Adrenal gland (tissue), 5 donors: Measurements from ENCODE around the gene FBLN5.

Source experiments
- POLR2A ChIP-seq, 2 donors: fragments of 450-650 bp; IDR thresholded peaks; one replicate each; pipeline ENCODE4 v1.6.1; 2017; ENCODE audit warnings: antibody characterized with exemption in 2 of 2, mild to moderate bottlenecking in 2 of 2, moderate library complexity in 1 of 2
- TF ChIP-seq, protein P1 (sequence below), 6 experiments: fragments of 450-650 bp in 4 of 6; fragments of 200-600 bp in 2 of 6; sonication (generic) in 1 of 6; IDR thresholded peaks; 1 replicate in 5 of 6; 2 replicates in 1 of 6; pipeline versions ENCODE4 v1.5.1 to v1.8.0; 2016 to 2021; ENCODE audit warnings: antibody characterized with exemption in 6 of 6, mild to moderate bottlenecking in 2 of 6, moderate library complexity in 1 of 6
- donor health status: DM: no; HTN: no; CAD: no.

DNA sequence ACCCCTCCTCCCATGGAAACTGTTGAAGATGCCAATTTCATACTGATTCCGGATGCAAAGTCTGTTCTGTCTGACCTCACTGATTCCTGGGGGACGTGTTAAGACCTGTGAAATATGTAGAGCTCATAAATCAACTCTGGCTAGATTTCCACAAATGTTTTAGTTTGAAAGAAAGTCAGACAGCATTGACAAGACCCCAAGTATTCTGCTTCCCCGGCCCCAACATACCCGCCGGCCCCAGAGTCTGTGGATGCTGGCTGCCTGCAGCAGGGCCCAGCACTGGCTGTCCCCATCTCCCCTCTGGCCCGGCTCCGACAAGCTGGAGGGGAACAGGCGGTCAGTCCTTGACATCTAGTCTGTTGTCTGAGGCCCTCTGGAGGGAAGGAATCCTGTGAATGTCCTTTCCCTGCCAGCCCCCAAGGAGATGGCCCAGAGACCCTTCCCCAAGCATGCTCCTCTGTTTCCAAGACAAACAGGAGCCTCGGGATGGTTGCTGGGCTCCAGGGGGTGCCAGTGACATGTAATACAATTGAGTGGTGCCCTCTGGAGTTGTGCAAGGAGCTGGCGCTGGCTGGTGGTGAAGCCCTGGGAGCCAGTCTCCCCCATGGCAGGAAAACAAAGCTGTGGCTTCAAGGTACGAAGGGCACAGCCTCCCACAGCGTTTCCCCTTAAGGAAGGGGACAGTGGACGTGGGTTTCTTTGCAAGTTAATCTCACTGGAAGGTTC, 22.3 kb downstream of the FBLN5 start:
- TF ChIP-seq, protein P1, sequence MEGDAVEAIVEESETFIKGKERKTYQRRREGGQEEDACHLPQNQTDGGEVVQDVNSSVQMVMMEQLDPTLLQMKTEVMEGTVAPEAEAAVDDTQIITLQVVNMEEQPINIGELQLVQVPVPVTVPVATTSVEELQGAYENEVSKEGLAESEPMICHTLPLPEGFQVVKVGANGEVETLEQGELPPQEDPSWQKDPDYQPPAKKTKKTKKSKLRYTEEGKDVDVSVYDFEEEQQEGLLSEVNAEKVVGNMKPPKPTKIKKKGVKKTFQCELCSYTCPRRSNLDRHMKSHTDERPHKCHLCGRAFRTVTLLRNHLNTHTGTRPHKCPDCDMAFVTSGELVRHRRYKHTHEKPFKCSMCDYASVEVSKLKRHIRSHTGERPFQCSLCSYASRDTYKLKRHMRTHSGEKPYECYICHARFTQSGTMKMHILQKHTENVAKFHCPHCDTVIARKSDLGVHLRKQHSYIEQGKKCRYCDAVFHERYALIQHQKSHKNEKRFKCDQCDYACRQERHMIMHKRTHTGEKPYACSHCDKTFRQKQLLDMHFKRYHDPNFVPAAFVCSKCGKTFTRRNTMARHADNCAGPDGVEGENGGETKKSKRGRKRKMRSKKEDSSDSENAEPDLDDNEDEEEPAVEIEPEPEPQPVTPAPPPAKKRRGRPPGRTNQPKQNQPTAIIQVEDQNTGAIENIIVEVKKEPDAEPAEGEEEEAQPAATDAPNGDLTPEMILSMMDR (IDR thresholded peaks at IDR 0.05) = no peak
- no peak for TF ChIP-seq POLR2A (IDR thresholded peaks at IDR 0.05)
